GM21576 (cell line): ENCODE measurements around the gene ABR.

Experiments
- ATAC-seq: cut with Tn5 transposase; IDR thresholded peaks from one replicate; pipeline ENCODE4 v1.9.1; 2021; ENCODE audit warnings: mild to moderate bottlenecking, moderate library complexity; ENCODE audit not compliant: unreplicated experiment

ABR gene

DNA sequence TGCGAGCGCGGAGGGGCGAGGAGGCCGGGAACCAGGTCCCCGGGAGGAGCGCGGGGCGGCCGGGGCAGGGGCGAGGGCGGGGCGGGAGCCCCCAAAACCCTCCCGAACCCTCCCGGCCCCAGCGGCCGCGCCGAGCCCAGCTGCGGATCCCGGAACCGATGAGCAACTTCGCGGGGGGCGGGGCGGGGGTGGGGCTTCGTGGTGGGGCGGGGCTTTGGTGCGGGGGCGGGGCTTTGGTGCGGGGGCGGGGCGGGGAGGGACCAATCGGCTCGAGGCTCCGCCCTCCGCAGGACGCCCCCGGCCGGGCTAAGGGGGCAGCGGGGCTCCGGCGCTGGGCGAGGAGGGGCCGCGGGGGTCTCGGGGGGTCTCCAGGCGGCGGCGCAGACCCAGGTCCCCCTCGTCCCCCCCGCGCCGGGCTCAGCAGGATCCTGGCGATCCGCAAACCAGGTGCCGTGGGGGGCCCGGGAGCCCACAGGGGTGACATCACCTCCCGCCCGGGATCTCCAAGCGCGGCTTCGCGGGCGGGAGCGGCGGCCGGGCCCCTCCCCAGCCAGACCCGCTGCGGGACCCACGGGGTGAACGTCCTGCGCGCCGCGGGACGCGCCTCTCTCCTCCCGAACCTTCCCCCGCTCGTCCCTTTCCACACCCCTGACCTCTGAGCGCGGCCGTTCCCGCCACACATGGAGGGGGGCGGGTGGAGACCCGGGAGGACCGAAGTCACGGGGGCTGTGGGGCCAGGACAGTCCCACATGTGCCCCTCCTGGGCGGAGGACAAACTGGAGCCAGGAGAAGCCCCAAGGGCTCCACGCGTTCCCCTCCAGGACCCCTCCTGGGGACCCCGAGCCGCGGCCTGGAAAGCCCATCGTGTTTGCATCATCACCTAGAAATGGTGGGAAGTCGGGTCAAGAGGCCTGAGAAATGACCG lies at the start of gene ABR:
TSS of gene ABR (minus strand) at position 164 of the 925 bp plus-strand sequence. CDS start 254 bp downstream, outside the sequence.
- no peak for ATAC-seq

DNA sequence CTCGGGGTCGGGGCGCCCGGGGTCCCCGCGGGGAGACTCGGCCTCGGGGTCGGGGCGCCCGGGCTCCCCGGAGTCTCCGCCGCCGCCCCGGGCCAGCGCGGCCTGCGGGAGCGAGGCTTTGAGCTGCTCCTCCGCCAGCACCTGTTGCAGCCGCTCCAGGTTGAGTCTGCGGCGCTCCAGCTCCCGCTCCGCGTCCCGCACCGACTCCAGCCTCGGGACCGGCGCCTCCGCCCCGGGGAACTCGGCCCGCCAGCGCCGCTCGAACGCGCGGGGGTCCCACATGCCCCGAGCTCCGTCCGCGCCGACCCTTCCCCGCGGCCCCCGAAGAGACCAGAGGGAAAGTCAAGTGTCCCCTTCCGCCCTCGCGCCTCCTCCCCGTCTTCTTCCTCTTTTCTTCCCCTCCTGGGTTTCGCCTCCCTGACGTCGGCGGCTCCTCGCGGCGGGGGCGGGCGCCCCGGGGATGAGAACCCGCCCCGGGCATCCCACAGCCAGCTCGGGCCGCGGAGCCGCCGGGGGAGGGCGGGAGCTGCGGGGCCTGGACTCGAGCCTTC lies 49.6 kb upstream of the ABR start:
- ATAC-seq, result peak; percentile 49

DNA sequence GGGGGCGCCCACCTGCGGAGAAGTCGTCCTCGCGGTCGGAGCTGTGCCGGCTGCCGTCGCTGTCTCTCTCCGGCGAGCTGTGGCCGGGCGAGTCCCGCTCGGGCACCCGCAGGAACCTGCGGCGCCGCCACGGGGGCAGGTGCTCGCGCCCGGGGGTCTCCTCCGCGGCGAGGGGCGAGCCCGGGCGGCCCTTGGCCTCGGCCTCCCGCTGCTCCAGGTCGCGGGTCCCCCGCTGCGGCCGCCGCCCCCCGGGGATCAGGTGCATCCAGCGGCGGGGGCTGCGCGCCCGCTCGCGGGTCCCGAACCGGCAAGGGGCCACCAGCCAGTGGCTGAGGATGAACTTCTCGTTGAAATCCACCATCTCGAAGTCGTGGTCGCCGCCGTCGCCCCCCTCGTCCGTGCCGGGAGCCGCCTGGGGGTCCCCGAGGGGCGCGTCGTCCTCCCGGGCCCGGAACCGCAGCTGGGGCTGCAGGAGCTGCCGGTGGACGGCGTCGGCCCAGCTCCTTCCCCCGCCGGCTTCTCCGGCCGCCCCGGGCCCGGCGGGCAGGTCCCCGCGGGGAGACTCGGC lies 49.1 kb upstream of the ABR start:
- peak; percentile 11 for ATAC-seq

DNA sequence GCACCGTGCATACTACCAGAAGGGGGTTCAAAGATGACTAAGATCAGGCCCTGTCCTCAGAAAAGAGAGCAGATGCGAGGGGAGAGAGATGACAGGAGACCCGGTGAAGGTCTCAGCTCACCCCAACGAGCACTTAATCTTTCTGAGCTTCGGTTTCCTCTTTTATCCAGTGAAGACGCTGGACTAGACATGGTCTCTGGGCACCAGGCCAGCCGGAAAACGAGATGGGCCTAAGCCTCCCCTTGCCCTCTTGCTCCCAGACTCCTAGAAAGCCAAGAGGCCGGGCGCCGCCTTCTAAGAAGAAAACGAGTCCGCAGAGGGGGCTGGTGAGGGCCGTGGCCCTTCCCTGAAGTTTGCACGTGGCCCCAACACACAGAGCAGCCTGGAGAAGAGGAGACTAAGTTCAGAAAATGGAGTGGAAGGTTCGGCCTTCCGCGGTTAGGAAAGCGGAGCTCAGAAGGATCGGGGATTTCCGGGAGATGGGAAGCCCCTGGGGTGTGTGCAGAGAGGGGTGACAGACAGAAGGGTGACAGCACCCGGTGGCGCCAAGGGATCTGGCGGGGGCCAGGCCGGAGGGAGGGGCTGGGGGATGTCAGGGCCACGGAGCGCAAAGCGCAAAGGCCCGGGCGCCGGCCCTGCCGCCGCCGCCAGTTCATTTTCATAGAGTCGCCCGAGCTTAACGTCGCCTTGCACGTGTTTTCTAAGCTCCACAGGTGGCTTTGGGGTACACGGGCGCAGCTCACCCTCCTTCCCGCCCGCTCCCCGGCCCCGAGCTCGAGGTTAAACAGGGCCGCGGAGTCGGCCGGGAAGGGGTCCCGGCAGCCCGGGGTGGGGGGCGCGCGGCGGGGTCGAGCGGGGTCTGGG lies 48.4 kb upstream of the ABR start:
- ATAC-seq, result no peak

DNA sequence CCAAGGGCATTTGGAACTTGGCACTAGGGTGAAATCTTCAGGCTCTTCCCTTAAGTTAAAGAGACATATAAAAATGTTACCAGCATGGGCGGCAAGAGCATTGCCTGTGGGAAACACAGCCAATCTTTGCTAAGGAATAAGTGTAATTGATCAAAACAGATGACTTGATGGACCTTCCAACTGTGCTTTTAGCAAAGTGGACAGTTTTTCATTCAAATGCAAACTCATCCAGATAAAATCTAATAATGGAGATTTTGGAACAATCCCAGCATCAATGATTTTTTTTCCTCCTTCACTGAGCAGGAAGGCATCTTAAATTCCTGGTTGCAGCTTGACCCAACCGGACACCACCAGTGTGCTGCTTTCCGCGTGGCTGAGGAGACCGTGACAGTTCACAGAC lies 47.6 kb upstream of the ABR start:
- ATAC-seq, result no peak

DNA sequence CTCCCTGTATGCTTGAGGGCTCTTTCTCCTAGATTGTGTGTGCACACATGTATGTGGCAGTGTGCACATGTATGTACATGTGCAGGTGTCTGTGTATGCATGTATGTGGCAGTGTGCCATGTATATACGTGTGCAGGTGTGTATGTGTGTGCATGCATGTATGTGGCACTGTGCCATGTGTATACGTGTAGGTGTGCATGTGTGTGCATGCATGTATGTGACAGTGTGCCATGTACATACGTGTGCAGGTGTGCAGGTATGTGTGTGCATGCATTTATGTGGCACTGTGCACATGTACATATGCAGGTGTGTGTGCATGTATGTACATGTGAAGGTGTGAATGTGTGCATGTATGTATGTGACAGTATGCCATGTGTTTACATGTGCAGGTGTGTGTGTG lies 46.5 kb upstream of the ABR start:
- ATAC-seq, result no peak

DNA sequence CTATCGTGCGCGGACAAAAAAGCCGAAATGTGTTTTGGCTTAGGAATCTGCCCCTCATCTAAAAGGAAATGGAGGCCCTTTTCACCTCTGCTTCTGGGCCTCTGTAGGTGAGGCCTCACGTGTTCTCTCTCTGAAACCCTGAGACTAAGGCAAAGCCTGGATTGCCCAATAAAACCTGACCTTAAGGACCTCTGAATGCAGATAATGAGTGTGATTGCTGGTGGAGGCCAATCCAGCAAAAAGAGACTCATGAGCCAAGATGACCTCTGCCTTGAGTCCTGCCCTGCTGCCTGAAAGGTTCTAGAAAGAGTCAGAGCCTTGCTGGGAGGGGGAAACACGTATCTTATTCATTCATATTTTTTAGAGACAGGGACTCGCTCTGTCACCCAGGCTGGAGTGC lies 44.5 kb upstream of the ABR start:
- no peak for ATAC-seq

DNA sequence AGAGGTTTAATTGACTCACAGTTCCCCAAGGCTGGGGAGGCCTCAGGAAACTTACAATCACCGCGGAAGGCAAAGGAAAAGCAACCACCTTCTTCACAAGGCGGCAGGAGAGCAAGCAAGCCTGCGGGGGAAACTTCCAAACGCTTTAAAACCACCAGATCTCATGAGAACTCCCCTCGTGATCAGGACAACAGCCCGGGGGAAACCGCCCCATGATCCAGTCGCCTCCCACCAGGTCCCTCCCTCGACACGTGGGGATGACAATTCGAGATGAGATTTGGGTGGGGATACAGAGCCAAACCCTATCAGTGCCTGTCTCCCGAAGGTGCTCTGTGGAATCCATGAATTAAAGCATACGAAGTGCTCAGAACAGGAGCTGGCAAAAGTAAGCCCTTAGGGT lies 43.9 kb upstream of the ABR start:
- ATAC-seq, result no peak

DNA sequence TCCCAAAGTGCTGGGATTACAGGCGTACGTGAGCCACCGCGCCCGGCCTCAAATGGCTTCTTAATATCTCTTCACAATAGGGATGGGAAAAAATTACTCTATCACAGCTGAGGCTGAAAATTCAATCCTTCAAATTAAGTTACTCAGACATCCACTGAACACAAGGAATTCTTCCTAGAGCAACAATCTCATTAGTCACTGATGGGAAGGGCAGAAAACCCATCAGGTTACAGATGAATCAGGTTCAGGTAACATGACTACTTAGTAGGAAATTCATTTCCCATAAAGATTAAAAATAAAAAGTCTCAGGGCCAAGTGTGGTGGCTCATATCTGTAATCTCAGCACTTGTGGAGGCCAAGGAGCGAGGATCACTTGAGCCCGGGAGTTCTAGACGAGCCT lies 42.5 kb upstream of the ABR start:
- ATAC-seq, result no peak

DNA sequence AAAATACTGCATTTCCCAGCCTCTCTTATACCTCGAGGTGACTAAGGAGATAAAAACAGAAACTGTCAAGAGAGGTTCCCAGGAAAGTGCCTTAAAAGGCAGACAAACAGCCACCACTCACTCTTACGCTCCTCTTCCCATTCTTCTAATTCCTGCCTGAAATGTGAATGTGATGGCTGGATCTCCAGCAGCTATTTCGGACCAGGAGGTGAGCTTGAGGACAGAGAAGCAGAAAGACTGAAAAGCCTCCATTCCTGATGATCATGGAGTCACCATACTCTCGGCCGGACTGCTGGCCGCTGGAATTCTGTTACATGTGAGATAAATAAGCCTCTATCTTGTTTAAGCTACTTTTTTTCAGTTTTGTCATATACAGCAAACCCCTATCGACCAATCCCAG lies 41.4 kb upstream of the ABR start:
- no peak for ATAC-seq

DNA sequence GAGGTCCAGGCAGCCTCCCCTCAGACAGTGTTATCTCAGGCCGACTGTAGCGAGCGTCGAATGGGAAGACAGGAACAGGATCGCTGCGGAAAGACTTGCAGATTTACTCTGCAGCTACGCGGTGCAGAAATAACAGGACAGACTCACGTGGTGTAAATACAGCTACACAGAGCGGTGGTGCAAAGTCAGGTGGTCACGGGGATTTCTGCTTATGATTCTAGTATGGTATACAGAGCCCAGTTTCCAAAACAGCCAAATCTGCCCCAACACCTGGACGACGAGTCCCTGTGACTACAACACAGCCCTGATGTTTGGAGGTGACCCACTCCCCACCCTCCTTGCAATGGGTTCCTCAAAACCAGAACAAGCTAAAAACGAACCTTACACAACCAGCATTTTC lies 40.6 kb upstream of the ABR start:
- ATAC-seq, result no peak

DNA sequence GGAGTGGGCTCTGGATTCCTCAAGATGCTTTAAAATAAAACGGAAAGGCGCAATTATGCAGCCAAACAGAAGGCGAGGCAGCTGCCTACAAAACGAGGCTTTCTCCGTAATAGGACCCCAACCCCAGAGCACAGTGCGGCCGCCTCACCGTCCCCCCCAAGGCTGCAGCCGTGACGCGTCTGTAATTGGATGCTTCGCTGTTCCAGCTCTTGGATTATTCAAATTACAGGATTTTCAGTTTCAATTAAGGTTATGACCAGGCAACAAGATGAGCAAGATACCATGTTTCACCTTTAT lies 37.3 kb upstream of the ABR start:
- ATAC-seq, result no peak

DNA sequence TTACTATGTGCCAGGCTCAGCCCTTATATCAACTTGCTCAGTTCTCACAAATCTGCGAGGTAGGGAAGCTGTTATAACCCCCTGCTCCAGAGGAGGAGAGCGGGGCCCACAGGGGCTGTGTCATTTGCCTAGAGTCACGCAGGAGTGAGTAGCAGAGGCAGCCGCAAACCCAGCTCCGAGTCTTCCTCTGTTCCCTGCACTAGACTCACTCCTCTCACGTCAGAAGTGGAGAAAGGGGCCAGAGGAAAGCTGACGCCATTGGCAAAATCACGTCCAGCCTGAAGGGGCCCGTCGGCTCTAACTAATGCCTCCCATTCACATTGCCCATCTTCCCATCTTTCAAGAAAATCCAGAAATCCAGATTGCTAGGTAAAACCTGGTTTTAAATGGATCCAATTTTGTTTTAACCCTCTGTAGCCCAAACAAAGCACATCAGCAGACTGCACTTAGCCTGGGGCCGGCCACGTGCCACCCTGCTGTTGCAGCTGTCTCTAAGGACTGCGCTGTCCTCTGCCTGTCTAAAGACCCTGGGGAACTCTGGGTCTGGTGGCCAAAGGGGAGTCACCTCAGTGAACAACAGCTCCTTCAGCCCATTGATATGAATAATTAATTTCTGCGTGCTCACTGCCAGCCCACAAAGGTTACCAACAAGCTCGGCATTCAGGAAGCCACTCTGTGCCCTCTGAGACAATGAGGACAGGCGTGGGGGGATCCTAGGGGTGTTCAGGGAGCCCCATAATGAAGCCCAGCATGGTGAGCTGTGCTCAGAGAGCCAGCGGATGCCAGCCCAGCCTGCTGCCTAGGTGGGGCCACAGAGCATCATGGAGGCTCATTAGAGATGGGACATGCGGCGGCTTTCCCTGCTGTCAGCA lies 36.7 kb upstream of the ABR start:
- no peak for ATAC-seq

DNA sequence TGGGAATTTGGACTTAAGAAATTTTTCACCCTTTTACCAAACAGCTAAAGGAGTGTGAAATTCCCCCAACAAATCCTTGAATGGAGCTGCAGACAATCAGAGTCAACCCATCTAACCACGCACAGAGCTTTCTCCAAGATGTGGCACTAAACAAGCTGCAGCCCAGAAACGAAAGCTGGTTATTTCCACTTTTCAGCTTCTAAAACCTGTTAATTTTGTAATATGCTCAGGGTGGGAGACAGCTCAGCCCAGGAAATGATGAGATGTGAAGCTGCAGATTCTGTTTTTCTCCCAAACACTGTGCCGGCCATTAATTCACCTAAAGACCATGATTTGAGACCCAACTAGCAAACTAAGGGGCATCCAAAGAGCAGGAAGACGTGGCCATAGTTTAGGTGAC lies 33.2 kb upstream of the ABR start:
- no peak for ATAC-seq

DNA sequence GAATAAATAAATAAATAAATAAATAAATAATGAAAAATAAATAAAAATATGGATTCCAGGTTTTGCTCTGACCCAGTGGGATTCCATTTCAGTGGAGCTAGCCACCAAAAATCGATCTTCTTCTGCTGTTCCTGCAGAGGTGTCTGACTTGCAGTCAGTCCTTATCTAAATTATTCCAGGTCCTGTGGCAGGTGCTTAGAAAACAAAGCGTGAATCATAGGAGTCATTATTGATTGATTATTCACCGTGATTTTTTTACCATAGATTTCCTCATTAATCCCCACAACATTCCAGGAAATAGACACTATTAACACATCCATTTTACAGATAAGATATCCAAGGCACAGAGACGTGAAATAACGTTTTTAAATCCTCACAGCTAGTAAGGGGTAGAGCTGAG lies 31.5 kb upstream of the ABR start:
- no peak for ATAC-seq

DNA sequence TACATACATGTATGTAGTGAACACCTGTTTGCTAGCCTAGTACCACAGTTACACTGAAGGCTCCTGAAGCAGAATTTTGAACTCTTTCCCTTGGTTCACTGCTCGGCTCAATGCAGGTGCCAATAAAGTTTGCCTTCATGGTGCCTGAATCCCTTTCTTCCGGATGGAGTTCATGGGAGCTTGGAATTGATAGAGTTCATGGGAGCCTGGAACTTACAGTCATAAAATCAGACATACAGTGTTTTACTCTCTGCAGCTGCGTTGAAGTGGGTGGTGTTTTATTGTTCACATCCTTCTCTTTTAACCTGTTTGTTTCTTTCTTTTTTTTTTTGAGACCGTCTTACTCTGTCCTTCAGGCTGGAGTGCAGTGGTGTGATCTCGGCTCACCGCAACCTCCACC lies 29.2 kb upstream of the ABR start:
- no peak for ATAC-seq

DNA sequence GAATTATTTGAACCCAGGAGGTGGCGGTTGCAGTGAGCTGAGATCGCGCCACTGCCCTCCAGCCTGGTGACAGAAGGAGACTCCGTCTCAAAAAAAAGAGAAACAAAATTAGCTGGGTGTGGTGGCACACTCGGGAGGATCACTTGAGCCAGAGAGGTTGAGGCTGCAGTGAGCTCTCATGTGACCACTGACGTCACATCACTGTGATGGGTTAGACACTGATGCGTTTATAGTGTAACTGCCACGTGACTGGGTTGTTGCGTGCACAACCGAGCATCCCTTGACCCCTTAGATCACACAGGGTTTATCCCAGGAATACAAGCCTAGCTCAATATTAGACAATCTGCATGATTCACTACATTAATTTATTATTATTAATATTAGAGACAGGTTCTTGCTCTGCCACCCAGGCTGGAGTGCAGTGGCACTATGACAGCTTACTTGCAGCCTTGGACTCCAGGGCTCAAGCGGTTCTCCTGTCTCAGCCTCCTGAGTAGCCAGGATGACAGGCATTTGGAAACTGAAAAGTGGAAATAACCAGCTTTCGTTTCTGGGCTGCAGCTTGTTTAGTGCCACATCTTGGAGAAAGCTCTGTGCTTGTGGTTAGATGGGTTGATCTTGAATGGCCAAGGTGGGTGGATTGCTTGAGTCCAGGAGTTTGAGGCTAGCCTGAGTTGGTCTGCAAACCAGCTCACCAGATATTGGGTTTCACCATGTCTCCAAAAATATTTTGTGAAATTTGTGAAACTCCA lies 26.4 kb upstream of the ABR start:
- ATAC-seq, result no peak

DNA sequence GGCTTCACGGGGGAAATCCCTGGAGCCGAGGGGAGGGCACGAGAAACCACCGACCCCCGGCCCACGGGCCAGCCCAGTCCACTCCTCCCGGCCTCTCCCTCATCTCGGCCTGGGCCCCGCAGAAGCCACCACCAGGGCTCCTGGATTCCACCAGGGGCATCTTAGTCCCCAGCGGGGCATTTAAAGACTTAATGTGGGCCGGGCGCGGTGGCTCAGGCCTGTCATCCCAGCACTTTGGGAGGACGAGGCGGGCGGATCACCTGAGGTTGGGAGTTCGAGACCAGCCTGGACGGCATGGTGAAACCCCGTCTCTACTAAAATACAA lies 24.1 kb upstream of the ABR start:
- ATAC-seq, result no peak

DNA sequence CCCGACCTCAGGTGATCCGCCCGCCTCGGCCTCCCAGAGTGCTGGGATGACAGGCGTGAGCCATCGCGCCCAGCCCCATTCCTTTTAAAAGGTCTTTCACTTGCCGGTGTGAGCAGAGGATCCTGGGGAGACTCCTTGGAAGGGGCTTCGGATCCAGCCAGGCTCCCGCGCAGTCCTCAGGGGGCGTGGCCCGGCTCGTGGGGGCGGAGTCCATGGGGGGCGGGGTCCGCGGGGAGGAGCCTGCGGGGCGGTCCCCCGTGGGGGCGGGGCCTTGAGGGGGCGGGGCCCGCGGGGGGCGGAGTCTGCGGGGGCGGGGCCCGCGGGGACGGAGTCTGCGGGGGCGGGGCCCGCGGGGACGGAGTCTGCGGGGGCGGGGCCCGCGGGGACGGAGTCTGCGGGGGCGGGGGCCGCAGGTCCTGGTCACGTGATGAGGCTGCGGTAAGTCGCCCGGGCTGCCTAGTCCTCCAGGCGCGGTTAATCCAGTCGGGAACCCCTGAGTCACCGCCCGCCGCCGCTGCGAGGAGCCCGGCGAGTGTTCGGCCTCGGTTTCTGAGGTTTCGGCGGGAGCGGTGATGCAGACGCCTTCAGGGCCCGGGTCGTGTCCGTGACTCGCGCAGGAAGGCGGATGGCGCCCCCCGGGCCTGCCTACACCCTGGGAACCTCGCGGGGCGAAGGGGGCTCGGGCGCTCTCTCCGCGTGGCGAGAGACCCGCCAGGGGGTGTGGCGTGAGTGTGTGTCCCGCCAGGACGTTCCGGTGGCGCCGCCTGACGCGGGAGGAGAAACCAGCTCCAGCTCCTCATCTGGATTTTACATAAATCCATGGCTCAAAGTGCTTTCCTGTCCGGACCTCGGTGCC lies 23.6 kb upstream of the ABR start:
- no peak for ATAC-seq
